NCI-H187 (cell line): ENCODE data around the gene MACROD2.
A peak's percentile ranks its signal among the peaks of the same experiment; 100 is the strongest.
"Not testable (repeated sequence)": the region's sequence is repeated elsewhere in the genome, so short reads cannot be mapped to it uniquely, and the experiment has no call there.

Experiments used
- DNase-seq, 2 experiments: peaks; one replicate each; lab custom pipeline; 2025; lab: John Stamatoyannopoulos, UW

Gene MACROD2

DNA sequence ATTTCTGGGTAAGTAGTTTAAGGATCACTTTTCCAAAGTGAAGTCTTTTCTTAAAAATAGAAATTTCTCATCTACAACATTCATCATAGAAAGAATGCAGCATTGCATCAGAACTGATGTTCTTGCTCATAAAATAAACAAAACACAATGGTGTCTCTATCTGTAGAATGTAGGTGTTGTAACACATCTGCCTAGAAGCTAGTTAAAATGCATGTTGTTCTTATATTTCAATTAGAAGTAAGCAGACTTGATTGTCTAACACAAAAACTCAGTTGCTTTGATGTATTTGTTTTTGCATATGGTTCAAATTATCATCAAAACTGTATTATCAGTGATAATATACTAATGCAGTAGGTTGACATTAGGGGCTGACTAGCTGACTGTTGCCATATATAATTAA, 996.8 kb downstream of the MACROD2 start:
- no peak for DNase-seq

DNA sequence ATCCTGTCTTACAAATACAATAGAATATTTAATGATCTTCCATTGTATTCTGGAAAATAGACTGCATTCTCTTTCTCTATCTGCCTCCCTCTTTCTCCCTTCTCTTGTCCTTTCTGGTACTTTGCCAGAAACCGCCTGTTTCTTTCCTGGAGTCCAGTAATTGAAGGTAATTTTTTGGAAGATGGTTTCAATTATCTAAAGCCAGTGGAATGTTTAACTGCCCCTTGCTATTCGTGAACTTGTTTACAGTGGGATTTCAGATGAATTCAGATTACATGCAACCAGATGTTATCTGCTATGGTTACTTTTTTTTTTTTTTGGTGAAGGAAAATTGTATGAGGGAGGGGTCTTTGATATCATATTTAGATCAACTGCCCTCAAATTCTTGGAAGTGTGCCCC, 997.6 kb downstream of the MACROD2 start:
- no peak for DNase-seq

DNA sequence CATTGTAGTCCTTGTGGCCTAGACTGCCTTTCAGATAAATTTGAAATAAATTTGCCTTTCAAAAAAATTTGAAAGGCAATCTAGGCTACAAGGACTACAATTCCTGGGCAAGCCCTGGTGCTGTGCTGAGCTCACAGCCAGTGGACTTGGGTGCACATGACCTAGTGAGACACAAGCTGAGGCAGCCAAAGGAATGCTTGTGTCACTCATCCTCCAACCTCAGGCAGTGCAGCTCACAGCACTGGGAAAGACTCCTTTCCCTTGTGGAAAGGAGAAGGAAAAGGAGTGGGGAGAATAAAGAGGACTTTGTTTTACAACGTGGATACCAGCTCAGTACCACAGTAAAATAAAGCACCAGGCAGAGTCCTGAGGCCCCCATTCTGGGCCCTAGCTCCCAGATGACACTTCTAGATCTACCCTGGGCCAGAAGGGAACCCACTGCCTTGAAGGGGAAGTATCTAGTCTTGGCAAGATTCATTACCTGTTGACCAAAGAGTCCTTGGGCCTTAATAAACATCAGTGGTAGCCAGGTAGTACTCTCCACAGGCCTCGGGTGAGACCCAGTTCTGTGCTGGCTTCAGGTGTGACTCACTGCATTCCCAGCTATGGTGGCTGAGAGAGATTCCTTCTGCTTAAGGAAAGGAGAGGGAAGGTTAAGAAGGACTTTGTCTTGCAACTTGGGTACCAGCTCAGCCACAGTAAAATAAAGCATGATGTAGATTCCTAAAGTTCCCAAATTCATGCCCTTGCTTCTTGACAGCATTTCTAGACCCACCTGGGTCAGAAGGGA, 1001.8 kb downstream of the MACROD2 start:
- DNase-seq, result no peak

DNA sequence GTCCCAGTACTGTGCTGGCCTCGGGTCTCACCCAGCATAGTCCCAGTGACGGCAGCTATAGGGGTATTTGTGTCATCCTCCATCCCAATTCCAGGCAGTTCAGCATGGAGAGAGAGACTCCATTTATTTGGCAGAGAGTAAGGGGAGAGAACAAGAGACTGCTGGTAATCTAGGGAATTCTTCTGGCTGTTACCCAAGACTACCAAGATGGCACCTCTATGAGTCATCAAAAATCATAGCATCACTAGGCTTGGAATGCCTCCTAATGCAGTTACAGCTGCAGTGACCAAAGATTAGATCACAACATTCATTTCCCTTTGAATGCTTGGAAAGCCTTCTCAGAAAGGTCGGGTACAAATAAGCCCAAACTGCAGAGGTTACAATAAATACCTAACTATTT, 1002.5 kb downstream of the MACROD2 start:
- DNase-seq, result no peak

DNA sequence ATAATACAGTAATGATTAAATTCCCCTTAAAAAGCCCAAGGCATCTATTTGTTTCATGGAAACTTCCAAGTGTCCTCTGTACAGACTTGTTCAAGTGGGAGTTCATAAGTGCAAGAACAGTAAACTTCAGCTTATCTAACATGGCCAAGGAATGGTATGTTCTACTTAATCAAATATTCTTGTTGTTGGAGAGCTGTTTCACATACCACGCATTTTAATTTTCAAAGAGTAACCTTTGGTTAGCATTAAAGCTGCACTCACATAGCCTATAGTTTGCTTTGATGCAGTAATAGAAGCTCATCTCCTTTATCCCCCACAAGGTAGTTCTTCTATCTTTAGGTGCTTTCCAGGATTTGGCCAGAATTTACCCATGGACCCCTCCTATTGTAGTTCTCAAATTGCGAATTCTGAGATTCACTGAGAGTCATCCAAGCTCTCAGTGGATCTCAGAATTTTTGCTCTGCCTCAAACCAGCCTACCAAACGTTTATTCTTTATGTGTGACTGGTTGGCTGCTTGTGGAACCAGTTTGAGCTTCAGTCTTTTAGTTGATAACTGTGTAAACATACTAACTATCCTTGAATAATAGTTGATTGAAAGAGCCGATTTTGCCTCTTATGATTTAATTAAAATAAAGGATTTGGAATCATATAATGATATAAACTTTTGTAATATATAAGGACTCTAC, 1010.1 kb downstream of the MACROD2 start:
- DNase-seq, result no peak

DNA sequence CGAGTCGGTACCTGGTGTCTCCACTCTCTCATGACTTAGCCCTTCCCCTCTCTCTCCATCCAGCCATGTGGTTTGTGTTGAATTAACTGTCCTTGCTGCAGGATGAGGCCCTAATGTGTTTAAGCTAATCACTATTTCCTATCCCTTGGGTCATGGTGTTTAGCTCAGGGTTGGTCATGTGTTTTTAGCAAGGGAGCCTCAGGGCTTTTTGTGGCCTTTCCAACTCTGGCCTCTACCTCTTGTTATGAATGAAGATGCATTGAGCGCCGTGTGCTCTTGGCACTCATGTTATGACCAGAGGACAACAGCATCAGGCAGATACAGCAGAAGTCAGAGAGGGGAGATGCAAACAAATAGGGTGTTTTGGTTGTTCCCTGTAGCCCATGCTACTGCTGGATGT, 1016.3 kb downstream of the MACROD2 start:
- DNase-seq, result no peak

DNA sequence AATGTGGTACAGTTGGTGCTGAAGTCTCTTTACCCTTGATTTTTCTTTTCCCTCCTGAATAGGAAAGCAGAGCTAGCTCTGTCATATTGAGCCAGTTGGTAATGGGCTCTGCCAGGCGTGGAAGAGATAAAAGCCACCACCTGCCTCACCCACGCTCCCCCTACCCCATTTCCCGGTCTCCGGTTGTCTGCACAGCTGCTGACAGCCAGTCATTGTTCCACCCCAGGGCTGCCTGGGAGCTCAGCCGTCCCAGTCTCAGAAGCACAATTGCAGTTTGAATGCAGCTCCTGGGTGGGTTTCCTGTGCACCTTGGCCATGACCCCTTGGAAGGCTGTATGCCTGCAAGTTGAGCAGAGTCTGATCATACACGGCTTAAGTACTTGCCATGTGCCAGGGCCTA, 1017.2 kb downstream of the MACROD2 start:
- no peak for DNase-seq

DNA sequence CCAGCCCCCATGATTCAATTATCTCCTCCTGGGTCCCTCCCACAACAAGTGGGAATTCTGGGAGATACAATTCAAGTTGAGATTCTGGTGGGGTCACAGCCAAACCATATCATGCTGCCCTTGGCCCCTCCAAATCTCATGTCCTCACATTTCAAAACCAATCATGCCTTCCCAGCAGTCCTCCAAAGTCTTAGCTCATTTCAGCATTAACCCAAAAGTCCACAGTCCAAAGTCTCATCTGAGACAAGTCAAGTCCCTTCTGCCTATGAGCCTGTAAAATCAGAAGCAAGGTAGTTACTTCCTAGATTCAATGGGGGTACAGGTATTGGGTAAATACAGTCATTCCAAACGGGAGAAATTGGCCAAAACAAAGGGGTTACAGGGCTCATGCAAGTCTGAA, 1021.6 kb downstream of the MACROD2 start:
- DNase-seq, result not testable (repeated sequence)

DNA sequence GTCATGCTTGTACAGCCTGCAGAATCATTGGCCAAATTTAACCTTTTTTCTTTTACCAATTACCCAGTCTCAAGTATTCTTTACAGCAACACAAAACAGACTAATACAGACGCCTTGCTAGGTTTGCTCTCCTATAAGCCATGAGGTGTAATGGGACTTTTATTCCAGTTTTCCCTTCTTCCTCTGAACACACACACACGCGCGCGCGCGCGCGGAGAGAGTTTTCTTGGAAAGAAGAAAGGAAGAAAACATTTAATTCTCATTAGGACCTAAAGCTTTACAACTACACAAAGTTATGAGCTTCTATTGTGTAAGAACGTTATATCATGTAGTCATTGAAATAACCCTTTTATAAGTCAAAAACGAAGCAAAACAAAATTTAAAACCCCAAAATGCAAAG, 1023.6 kb downstream of the MACROD2 start:
- DNase-seq, result no peak

DNA sequence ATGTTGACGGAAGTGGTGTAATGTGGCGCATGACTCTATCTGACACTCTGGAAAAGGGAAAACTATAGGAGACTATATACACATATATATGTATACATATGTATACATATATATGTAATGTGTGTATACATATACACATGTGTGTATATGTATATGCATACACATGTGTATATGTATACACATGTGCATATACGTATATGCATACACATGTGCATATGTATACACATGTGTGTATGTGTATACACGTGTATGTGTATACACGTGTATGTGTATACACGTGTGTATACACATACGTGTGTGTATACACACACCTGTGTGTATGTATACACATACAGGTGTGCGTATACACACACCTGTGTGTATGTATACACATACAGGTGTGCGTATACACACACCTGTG, 1025.5 kb downstream of the MACROD2 start:
- no peak for DNase-seq

DNA sequence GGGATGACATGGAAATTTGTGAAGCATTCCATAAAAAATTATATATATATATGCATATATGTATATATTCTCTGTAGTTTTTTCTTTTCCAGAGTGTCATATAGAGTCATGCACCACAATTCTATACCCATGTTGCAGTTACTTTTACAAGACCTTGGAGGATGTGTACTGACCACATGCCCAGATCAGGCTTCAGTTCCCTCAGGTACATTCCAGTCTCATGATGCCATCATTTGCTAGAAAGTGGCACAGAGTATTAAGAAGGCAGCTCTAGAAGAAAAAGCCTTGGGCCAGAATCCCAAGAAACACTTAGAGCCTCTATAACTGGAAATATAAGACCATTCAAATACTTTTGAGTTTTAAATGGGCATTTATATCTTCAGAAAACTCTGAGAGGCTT, 1027.6 kb downstream of the MACROD2 start:
- no peak for DNase-seq

DNA sequence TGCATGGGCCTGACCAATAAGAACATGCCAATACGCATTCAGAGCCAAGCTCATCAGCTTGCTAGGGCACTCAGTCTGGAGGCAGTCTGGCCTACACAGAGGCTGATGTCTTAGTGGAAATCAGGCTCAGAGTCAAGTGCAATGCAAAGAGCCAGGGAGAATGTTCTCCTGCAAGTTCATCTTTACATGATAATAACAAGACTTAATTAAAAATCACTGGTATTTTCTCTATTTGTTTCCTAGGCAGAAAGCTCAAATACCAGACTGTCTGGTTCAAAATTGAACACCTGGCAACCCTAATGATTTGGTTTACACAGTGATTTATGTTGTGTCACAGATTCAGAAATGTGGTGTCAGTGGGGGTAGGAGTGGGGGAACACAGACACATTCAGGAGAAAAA, 1031.4 kb downstream of the MACROD2 start:
- DNase-seq, result no peak

DNA sequence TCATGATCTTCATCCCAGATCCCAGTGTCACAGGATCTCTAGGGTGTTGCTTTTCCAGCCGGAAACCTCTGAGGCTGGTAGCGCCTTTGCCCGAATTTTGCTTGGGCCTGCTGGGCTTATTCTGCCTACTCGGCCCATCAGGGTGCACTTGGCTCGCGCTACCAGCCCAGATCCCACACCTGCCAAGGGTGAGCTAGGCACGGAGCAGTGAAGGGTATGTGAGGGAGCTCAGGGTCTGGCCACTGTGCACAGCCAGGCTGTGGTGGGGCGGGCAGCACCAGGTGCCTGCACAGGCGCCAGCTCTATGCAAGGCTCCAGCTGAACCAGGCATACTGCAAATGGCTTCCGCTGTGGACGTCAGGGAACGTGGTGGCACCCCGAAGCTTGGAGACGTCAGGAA, 1035.5 kb downstream of the MACROD2 start:
- no peak for DNase-seq

DNA sequence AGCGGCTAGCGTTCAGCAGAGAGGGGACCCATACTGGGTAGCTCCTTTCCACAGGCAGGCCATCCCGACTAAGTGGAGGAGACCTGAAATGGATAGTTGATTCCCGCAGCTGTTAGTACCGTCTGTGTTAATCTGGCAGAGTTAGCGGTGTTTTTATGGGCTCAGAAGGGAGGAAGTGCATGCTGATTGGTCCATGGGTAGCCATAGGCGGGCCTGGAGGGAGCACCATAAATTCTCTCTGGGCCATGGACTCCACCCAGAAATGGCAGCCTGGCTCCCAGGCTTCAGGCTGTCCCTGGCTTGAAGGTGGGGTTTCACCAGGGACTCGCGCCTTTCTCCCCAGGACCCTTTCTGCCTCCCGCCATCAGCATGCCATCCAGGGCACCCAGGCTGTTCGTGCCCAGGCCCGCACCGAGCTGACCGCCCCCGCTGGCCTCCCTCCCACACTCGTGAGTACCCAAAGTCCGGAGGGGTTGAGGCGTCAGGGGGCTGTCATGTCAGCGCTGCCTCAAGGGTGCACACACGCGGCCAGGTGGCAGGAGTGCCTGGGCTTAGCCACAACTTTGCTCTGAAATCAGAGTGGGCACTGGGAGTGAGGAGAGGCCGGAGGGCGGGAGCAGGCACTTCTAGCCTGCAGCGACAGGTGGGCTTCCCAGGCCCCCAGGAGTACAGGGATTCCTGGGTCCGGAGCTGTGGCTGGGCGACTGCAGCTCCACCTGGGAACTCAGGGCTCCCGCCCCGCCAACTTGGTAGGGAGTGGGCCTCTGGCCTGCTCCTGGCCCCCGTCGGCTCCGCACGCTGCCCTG, 1036.4 kb downstream of the MACROD2 start:
- DNase-seq, result no peak

DNA sequence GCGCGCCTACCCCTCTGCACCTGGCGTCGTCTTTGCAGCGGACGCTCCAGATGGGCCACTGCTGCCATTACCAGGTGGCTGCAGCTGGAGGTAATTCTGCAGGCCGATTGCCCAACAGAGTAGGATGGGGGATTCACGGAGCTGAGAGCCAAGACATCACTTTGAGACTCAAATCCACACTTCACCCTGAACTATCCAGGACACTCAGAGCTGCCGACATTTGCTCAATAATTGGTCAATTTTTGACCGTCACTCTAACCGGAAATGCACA, 1037.0 kb downstream of the MACROD2 start:
- no peak for DNase-seq

DNA sequence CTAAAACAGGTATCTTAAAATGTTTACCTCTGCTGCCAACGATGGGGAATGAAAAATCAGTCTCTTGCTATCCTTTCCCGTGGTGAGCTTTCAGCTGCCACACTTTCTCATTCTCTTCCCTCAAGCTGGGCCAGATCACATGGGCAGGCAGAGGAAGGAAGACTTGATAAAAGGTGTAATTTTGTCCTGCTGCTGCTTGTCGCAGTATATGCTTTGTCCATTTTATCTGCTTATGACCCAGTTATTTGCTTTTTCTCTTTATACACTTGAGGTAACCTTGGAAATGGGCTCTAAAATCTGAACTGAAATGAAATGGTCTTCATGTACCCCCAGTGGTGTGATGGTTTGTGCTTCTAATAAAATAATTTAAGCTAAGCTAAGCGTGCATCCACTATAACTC, 1038.0 kb downstream of the MACROD2 start:
- DNase-seq, result no peak

DNA sequence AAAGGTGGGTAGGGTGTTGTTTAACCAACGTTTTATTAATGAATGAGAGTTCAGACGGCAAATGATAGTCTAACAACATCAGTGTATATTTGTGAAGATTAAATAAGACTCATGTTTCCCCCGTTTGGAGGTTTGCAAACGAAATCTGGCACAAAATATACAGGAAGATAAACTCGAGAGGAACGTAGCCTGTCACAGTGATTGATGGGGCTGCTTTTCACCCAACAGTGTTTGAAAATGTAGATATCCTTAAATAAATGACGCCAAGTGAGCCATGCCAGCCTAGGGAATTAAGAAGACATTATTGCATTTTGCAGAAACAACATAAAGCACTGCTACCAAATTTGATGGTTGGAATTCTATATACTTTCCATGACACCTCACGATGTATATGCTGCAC, 1038.6 kb downstream of the MACROD2 start:
- DNase-seq, result no peak

DNA sequence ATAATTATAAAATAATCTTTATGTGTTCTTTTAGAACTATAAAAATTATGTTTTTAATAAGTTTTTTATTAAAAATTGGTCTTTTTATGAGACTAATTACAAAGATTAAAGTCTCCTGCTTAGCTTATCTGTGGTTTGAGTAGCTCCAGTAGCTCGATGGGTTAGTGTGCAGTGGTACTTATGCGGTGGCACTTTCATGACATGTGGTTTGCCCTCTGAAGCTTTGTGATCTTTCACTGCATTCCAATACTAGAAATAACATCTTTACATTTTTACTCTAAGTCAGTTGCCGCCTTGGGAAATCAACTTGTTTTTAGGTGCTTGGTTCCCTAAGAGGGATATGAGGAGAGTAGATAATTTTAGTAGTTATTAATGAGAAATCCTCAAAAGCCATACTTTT, 1041.6 kb downstream of the MACROD2 start:
- no peak for DNase-seq

DNA sequence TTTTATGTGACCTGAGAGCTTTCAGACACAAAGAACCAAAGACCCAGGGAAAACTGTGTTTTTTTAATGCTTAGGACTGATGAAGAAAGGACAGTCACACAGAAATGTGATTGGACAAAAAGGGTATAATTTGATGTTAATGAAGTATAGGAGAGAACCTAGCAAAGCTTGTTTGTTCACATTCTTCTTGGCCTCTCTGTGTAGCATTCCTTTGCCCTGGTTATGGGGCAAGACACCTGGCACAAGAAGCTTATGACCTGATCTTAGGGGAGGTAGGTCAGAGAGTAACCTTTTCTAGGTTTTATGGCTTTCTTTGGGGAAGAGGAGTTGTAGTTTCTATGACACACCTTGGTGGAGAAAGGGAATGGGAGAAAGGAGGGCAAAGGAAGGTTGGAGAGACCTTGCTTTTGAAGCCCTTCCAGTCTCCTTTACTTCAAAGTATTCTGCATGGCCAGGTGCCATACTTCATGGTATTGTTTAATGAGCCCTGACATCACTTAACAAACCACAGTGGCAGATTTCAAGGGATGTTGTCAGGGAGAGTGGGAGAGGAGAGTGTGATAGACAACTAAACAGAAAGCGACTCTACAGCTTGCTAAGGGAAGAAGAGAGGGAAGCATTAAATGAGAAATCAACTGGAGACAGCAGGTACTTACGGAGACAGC, 1043.9 kb downstream of the MACROD2 start:
- DNase-seq, result peak in 1 of 2 experiments; percentile 22

DNA sequence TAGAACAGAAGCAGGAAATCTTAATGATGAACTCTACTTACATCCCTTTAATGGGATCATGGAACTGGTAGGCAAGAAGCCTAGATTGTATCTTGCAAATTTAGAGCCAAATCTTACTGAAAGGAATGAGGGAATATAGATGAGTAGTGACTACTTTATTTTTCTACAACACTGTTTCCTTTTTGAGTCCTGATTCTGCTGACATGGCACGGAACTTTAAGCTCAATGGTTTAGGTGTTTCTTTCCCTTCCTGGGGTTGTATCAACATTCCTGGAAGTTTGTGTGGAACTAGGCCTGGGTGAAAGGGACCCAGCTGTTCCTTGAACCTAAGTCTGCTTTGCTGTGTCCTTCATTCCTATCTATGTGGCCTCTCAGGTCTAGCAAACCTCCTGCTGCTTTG, 1047.4 kb downstream of the MACROD2 start:
- DNase-seq, result no peak

DNA sequence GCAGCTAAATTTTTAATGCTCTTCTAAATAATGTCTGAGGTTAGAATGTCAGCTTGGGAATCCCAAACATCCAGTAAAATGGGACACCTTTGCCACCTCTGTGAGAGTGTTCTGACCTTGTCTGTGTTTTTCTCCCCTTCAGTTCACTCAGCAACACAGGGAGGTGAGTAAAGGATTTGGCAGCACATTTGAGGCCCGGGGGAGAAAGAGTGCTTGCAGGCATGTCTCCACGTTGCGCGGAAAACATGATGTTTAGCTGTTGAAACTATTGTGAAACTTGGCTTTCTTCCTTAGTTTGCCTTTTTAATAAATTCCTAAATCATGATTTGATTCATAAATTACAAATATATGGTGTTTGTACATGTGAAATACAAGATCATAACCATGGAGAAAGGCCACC, 1049.9 kb downstream of the MACROD2 start:
- DNase-seq, result no peak

DNA sequence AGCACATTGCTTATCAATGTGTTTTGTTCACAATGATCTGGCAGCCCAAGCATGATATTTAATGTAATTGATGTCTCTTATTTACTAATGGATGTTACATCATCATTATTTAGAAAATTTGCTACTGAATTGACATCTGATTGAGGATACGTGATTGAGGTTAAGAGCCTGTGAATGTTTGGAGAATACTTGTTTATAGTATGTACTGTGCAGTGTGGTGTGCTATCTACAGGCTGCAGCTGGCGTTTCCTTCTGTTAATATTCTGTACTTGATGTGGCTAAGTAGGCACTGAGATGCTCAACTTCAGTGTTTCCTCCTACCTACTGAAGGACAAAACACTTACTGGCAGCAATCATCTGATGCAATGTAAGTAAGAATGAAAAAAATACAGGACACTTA, 1051.7 kb downstream of the MACROD2 start:
- DNase-seq, result no peak

DNA sequence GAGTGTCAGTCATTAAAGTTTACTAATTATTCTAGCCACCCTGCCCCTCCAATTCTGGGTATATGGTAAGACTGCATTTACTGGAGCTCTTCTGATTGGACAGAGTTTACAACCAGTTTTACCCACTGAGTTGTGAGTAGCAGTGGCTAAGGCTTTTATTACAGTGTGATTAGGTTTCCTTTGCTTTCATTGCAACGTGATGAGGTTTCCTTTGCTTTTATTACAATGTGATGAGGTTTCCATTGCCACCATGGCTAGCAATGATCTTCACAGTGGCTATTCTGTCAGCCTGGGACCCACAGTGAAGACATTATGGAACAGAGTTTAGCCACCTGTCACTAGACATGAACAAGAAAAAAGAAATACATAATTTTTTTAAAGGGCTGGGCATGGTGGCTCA, 1052.3 kb downstream of the MACROD2 start:
- no peak for DNase-seq
